NCI-H526 treated with DMSO at 0.1 percent for 48 hours (cell line): ENCODE results near the gene AQP12A.

Experiments used
- DNase-seq: peaks from one replicate; lab custom pipeline; 2025; lab: John Stamatoyannopoulos, UW

Gene AQP12A

DNA sequence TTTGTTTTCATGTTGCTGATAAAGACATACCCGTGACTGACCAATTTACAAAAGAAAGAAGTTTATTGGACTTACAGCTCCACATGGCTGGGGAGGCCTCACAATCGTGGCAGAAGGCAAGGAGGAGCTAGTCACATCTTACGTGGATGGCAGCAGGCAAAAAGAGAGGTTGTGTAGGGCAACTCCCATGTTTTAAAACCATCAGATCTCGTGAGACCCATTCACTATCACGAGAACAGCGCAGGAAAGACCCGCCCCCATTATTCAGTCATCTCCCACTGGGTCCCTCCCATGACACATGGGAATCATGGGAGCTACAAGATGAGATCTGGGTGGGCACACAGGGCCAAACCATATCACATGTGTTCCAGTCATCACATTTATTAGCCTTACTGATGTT, 16.8 kb downstream of the AQP12A start:
- DNase-seq = no peak

GRCh38 chr2:240711296-240711695, 19.6 kb downstream of the AQP12A start:
- no peak for DNase-seq

DNA sequence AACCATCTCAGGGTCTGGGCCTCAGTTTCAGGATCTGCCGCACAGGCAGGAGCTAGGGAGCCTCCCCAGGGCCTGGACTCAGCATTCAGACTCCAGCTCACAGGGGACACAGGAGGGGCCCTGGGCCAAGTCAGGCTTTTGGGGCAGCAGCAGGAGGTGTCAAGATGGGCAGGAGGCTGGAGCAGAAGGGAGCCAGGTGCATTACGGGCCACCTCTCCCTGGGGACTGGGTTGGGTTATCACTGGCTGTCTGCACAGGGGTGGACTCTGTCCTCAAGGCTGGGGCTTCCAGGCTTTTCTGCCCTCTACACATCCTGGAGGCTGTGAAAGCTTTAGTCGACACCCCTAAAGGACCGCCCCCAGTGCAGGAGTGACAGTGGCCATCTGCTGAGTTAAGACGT, 20.0 kb downstream of the AQP12A start:
- DNase-seq = no peak

DNA sequence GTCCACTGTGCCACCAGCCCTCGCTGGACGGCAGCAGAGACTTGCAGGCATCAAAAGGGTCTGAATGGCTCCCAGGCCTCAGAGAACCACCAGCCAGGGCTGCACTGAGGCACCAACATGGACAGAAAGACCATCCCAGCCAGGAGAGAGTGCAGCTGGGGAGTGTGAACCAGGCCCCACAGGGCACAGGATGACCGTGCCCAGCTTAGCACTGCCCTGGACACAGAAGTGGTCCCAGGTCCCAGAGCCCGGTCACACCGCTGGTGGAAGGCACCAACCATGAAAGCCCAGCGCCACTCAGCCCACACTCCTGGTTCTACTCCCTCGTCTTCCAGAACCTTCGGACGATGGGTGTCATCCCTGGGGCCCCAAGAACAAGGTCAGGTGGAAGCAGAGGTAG, 20.5 kb downstream of the AQP12A start:
- DNase-seq = no peak

DNA sequence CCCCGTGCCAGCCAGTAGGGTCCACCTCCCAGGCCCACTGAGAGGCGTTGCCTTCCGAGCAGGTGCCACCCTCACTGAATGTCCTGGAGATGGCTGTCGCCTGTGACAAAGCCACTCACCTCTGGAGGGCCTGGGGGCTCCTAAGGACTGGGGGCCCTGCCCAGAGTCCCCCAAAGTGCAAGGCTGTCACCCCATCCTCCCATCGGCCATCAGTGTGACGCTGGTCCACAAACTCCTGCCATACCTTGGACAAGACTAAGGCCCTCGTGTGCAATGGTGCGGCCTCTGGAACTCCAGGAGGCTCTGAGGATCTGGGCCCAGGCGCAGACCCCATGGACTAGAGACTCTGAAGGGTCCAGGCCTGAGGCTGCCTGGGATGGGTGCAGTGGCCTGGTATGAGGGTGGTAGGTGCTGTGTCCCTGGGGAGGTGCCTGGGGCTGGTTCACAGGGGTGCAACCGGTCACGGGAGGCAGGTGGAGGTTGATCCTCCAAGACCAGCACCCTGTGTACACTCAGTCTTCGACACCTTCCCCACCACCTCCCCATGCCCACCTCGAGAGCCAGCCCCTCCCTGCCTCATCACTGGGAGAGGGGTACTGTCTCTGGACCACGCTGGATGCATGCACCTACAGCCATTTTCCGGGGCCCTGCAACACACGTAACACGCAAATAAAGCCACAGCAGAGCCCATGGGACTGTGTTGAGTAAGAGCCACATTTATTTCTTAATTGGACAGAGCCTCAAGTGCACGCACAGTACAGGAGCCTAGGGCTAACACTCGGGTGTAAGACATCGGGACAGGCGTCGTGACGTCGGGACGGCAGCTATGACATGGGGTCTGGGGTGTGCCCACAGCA, 21.6 kb downstream of the AQP12A start:
- no peak for DNase-seq

DNA sequence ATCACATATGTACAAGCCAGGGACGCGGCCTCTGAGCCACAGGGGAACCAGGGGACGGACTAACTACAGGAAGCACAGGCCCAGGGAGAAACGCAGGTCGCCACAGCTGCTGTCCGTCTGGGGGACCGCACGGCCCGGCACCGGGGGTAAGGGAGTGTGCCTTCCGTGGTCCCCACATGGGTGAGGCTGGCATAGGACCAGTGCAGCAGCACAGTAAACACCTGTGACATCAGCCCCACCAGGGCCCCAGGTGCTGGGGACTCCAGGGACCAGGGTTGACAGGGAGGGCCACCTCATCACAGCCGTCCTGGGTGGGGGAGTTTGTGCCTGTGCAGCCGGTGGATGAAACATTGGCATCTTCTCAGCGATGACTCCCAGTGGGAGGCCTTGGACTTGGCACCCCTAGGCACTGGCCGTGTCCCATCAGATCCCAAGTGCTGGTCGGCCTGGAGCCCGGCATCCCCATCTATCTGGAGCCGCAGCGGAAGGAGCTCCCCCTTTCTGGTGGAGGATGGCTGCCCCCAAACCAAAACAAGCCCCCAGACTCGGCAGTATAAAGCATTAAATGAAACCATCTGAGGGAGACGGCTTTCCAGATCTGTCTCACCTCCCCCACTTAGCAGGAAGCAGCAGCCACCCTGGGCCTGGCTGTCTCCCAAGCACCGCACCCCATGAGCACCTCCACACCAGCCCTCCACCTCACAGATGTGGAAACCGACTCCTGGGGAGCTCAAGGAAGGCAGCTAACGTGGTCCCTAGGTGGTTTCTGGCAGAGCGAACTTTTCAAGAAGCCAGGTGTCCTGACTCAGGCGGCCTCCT, 22.5 kb downstream of the AQP12A start:
- DNase-seq = no peak

- DNase-seq = no peak
These were observed 23.4 kb downstream of the AQP12A start for GRCh38 chr2:240714747-240715725.

GRCh38 chr2:240716130-240716798, 24.6 kb downstream of the AQP12A start:
- no peak for DNase-seq

- DNase-seq = no peak
These were observed 25.5 kb downstream of the AQP12A start for GRCh38 chr2:240717181-240717641.

DNA sequence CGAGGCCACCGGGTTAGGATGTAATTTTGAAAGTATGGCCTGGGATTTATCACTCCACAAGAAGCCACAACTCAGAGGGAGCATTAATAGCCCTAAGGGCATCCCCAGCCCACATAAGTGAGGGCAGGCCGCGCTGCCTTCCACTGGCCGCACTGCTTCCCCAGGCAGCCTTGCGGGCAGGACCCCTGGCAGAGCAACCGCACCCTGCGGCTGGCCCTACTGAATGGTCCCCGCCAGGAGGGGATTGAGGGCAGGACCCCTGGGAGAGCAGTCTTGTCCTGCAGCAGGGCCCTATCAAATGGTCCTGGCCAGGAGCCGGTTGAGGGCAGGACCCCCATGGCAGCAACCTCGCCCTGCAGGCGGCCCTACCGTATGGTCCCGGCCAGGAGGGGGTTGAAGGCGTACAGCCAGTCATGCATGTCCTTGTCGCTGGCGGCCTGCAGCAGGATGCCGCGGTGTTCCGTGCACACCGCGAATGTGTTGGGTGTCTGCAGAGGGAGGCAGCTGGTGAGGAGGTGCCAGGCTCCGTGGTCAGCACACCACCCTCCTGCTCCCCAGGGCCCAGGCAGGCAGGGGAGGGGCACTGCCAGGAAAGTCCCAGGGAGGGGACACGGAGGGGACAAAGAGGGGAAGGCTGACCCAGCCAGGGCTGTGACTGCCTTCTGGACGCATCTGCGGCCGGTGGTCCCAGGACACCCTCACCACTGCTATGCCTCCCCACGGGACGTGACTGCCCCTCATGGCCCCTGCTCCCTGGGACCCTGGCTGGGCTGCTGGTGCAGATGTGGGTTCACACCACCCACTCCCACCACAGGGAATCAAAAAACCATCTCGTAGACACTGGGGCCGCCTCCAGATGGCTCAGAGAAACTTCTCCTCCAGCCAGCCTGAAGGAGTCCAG, 26.3 kb downstream of the AQP12A start:
- DNase-seq = no peak

GRCh38 chr2:240718896-240719490, 27.3 kb downstream of the AQP12A start:
- DNase-seq = no peak

- DNase-seq = no peak
These were observed 28.2 kb downstream of the AQP12A start for GRCh38 chr2:240719676-240720545.

GRCh38 chr2:240720686-240721595, 29.3 kb downstream of the AQP12A start:
- DNase-seq = no peak

DNA sequence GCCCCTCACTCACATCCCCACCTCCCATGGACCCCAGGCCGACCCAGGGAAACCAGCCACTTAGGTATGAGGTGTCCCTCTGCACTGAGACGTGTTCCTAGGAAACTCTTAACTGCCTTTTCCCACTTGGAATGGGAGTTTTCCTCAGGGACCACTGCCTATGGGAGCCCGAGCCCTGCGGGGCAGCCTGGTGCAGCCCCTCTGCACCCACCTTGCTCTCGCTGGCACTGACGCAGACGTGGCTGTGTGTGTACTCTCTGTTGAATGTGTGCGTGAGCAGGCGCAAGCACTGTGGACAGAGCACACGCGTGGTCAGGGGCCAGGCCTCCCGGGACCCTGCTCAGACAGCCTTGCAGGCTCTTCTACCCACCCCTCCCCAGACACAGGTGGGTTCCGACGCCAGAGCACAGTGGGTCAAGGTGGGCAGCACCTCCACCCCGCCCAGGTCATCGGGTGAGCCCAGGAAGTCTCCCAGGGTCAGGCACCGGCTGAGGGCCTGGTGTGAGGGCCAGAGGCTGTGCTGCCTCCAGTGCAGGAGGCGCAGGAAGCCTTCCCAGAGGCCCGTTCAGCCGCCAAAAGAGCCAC, 30.0 kb downstream of the AQP12A start:
- no peak for DNase-seq

DNA sequence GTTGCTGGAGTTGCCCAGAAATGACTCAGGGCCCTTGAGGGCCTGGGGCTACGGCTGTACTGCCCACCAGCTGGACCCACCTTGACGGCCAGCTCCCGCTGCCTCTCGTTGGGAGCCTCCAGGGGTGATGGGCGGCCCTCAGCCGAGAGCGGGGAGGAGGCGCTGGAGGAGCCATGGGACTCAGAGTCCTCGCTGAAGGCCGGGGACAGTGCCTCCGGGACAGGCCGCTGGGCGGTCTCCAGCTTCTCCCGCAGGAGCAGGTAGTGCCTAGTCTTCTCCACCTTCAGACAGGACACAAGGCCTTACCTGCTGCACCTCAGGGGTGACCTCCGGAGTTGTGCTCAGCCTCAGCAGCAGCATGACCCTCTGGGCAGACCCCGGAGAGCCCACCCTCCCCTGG, 30.7 kb downstream of the AQP12A start:
- no peak for DNase-seq

GRCh38 chr2:240722796-240723735, 31.4 kb downstream of the AQP12A start:
- no peak for DNase-seq
